CD8-positive, alpha-beta memory T cell (primary cell): ENCODE data around the gene MAGI2. TPM values are rescaled to one million over a fixed set of nuclear protein-coding genes. Genes with fewer than 3 reads are reported as not detected.

Experiments used
- CTCF ChIA-PET: fragments of 350-600 bp; sonication (Branson Sonifier 250); formaldehyde crosslinking; loops from one replicate; lab custom pipeline; 2021; ENCODE audit warnings: antibody characterized with exemption; lab: Charles Lee
- POLR2A ChIA-PET: fragments of 350-600 bp; sonication (Branson Sonifier 250); formaldehyde crosslinking; loops from one replicate; lab custom pipeline; 2021; ENCODE audit warnings: antibody characterized with exemption; lab: Charles Lee
- DNase-seq, 5 donors: peaks; one replicate each; pipeline versions ENCODE4 v3.0.0 to v3.0.0-alpha.2; 2020 to 2022; ENCODE audit warnings: mixed read lengths in 1 of 5
- H3K27ac ChIP-seq: one replicate; pipeline ENCODE4 v1.7.0; 2013; ENCODE audit warnings: low read depth, mild to moderate bottlenecking, low read length, moderate library complexity
- H3K27me3 ChIP-seq: 2 replicates; pipeline ENCODE4 v1.7.0; 2013; ENCODE audit warnings: low read length, mild to moderate bottlenecking; ENCODE audit not compliant: insufficient read depth, poor library complexity, severe bottlenecking
- H3K36me3 ChIP-seq: 2 replicates; pipeline ENCODE4 v1.7.0; 2013; ENCODE audit warnings: mild to moderate bottlenecking, low read length, moderate library complexity; ENCODE audit not compliant: insufficient read depth
- H3K4me1 ChIP-seq: 2 replicates; pipeline ENCODE4 v1.7.0; 2013; ENCODE audit warnings: mild to moderate bottlenecking, low read length, moderate library complexity; ENCODE audit not compliant: insufficient read depth
- H3K4me3 ChIP-seq: 2 replicates; pipeline ENCODE4 v1.7.0; 2013; ENCODE audit warnings: mild to moderate bottlenecking, low read length
- H3K9me3 ChIP-seq: 2 replicates; pipeline ENCODE4 v1.7.0; 2013; ENCODE audit warnings: mild to moderate bottlenecking, low read length
- H3K27ac Mint-ChIP-seq, 8 donors: one replicate each; pipeline ENCODE4 v1.8.0; 2020 to 2021; ENCODE audit warnings: mixed read lengths in 8 of 8, mild to moderate bottlenecking in 6 of 8, inconsistent platforms in 3 of 8, moderate library complexity in 3 of 8
- H3K27me3 Mint-ChIP-seq, 2 donors: one replicate each; pipeline ENCODE4 v1.8.0; 2020 to 2021; ENCODE audit warnings: mixed read lengths in 2 of 2, mild to moderate bottlenecking in 1 of 2, moderate library complexity in 1 of 2
- H3K36me3 Mint-ChIP-seq, 3 donors: one replicate each; pipeline ENCODE4 v1.8.0; 2020 to 2021; ENCODE audit warnings: mixed read lengths in 3 of 3, inconsistent platforms in 1 of 3, mild to moderate bottlenecking in 1 of 3
- H3K4me1 Mint-ChIP-seq, 3 donors: one replicate each; pipeline ENCODE4 v1.8.0; 2020 to 2021; ENCODE audit warnings: mixed read lengths in 3 of 3, inconsistent platforms in 1 of 3, mild to moderate bottlenecking in 1 of 3
- H3K4me3 Mint-ChIP-seq, 7 donors: one replicate each; pipeline ENCODE4 v1.8.0; 2020 to 2021; ENCODE audit warnings: mixed read lengths in 7 of 7, mild to moderate bottlenecking in 6 of 7, moderate library complexity in 4 of 7, inconsistent platforms in 2 of 7
- H3K9me3 Mint-ChIP-seq, 5 donors: one replicate each; pipeline ENCODE4 v1.8.0; 2020 to 2022; ENCODE audit warnings: mixed read lengths in 5 of 5, mild to moderate bottlenecking in 3 of 5, moderate library complexity in 2 of 5, inconsistent platforms in 1 of 5
- polyA plus RNA-seq: library from polyadenylated mRNA; unstranded; fragments of 300-500 nt; fragmentation: Illumina TruSeq; gene quantifications from one replicate; pipeline ENCODE4 v1.2.3, GENCODE V29; 2021
- total RNA-seq, 2 experiments: library from RNA; stranded (reverse); gene quantifications; one replicate each; pipeline ENCODE4 v1.2.3, GENCODE V29; 2021

Gene MAGI2
- total and polyA plus RNA-seq, 3 experiments from 2014 or later = 0.26 to 0.33 TPM; not detected in 1

- H3K4me3 ChIP-seq = no peak overlapping the region
- no peaks in the 10 kb centered on the region for H3K9me3 ChIP-seq
- H3K27ac ChIP-seq = no peak overlapping the region
- no peaks in the 10 kb centered on the region for H3K27me3 ChIP-seq
- no peaks in the 10 kb centered on the region for H3K36me3 ChIP-seq
- Mint-ChIP-seq H3K36me3 (no peaks in the 10 kb centered on the region), H3K4me3 (no peak overlapping the region), H3K9me3 (peaks cover 0 to 34% (median 14%) of the 10 kb centered on the region in 5 donors), H3K4me1 (no peaks in the 10 kb centered on the region), H3K27ac (no peak overlapping the region), H3K27me3 (no peaks in the 10 kb centered on the region)
- POLR2A ChIA-PET = no interaction called here
- CTCF ChIA-PET = no interaction called here
- DNase-seq = no peak
- no peaks in the 10 kb centered on the region for H3K4me1 ChIP-seq
Measured at GRCh38 chr7:78953726-78954363, 499.6 kb downstream of the MAGI2 start.

DNA sequence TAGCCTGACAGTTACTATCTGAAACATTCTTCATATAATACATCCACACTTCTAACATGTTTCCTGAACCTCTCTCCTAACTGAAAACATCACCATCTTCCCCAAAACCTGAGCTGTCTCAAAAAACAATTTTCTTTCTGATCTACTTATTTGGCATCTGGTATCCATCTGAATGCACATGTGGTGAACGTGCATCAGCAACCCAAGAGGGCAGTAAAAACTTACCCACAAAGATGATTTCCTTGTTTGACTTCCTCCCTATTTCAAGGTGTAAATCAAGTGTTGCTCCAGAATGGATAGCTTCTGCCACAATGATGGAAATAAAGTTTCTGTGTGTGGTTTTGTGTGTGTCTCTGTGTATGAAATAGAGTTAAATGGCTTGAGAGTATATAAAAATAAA is 500.4 kb downstream of the MAGI2 start:
- ChIA-PET CTCF (no interaction called here), POLR2A (no interaction called here)
- DNase-seq = no peak
- Mint-ChIP-seq H3K27ac (no peak overlapping the region), H3K27me3 (no peaks in the 10 kb centered on the region), H3K36me3 (no peaks in the 10 kb centered on the region), H3K9me3 (peaks cover 0 to 34% (median 16%) of the 10 kb centered on the region in 5 donors), H3K4me1 (no peaks in the 10 kb centered on the region), H3K4me3 (no peak overlapping the region)
- no peaks in the 10 kb centered on the region for H3K27me3 ChIP-seq
- no peak overlapping the region for H3K4me3 ChIP-seq
- no peaks in the 10 kb centered on the region for H3K9me3 ChIP-seq
- no peaks in the 10 kb centered on the region for H3K36me3 ChIP-seq
- H3K27ac ChIP-seq = no peak overlapping the region
- H3K4me1 ChIP-seq = no peaks in the 10 kb centered on the region

- H3K27me3 ChIP-seq = no peaks in the 10 kb centered on the region
- Mint-ChIP-seq H3K27me3 (no peaks in the 10 kb centered on the region), H3K4me3 (no peak overlapping the region), H3K9me3 (peaks cover 0 to 36% (median 4%) of the 10 kb centered on the region in 5 donors), H3K36me3 (no peaks in the 10 kb centered on the region), H3K27ac (no peak overlapping the region), H3K4me1 (no peaks in the 10 kb centered on the region)
- DNase-seq = no peak
- ChIA-PET CTCF (no interaction called here), POLR2A (no interaction called here)
- no peaks in the 10 kb centered on the region for H3K36me3 ChIP-seq
- H3K9me3 ChIP-seq = no peaks in the 10 kb centered on the region
- H3K4me1 ChIP-seq = no peaks in the 10 kb centered on the region
- H3K4me3 ChIP-seq = no peak overlapping the region
- H3K27ac ChIP-seq = no peak overlapping the region
Measured at GRCh38 chr7:78939669-78940068, 513.8 kb downstream of the MAGI2 start.

DNA sequence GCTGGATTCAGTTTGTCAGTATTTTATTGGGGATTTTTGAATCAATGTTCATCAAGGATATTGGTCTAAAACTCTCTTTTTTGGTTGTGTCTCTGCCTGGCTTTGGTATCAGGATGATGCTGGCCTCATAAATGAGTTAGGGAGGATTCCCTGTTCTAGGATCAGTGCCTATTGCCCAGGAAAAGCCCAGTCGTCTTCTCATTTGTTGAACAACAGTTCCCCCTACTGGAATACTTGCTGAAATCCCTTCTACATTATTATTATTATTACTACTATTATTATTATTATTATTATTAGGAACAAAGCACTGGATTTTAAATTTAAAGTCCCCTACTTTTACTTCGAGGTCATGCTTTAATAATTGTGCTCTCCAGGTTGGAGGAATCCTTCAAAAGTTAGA is 528.9 kb downstream of the MAGI2 start:
- Histone ChIP-seq H3K36me3 (no peaks in the 10 kb centered on the region), H3K4me3 (no peak overlapping the region), H3K9me3 (no peaks in the 10 kb centered on the region), H3K27me3 (no peaks in the 10 kb centered on the region), H3K4me1 (no peaks in the 10 kb centered on the region), H3K27ac (no peak overlapping the region)
- ChIA-PET CTCF (no interaction called here), POLR2A (no interaction called here)
- no peaks in the 10 kb centered on the region for H3K36me3 Mint-ChIP-seq
- H3K4me3 Mint-ChIP-seq = no peak overlapping the region
- no peak overlapping the region for H3K27ac Mint-ChIP-seq
- H3K4me1 Mint-ChIP-seq = no peaks in the 10 kb centered on the region
- peaks cover 3 to 18% (median 14%) of the 10 kb centered on the region in 5 donors for H3K9me3 Mint-ChIP-seq
- H3K27me3 Mint-ChIP-seq = no peaks in the 10 kb centered on the region
- no peak for DNase-seq

- peaks cover 4 to 28% (median 15%) of the 10 kb centered on the region in 5 donors for H3K9me3 Mint-ChIP-seq
- H3K27ac Mint-ChIP-seq = no peak overlapping the region
- POLR2A ChIA-PET = no interaction called here
Measured at GRCh38 chr7:78912781-78913180, 540.7 kb downstream of the MAGI2 start.

GRCh38 chr7:78906735-78907134 is 546.7 kb downstream of the MAGI2 start:
- ChIA-PET CTCF (no interaction called here), POLR2A (no interaction called here)
- Mint-ChIP-seq H3K36me3 (no peaks in the 10 kb centered on the region), H3K9me3 (peaks cover 6 to 24% (median 18%) of the 10 kb centered on the region in 5 donors), H3K27ac (no peak overlapping the region), H3K27me3 (no peaks in the 10 kb centered on the region), H3K4me3 (no peak overlapping the region), H3K4me1 (no peaks in the 10 kb centered on the region)
- H3K27me3 ChIP-seq = no peaks in the 10 kb centered on the region
- DNase-seq = no peak
- H3K4me1 ChIP-seq = no peaks in the 10 kb centered on the region
- H3K27ac ChIP-seq = no peak overlapping the region
- no peak overlapping the region for H3K4me3 ChIP-seq
- H3K9me3 ChIP-seq = no peaks in the 10 kb centered on the region
- H3K36me3 ChIP-seq = no peaks in the 10 kb centered on the region

More at GRCh38 chr7:78912781-78913180, 540.7 kb downstream of the MAGI2 start:
- CTCF ChIA-PET = no interaction called here
- DNase-seq = no peak
- Histone ChIP-seq H3K9me3 (no peaks in the 10 kb centered on the region), H3K27ac (no peak overlapping the region), H3K36me3 (no peaks in the 10 kb centered on the region), H3K4me3 (no peak overlapping the region), H3K4me1 (no peaks in the 10 kb centered on the region), H3K27me3 (no peaks in the 10 kb centered on the region)
- Mint-ChIP-seq H3K36me3 (peaks cover 0 to 2% (median 0%) of the 10 kb centered on the region in 3 donors), H3K27me3 (no peaks in the 10 kb centered on the region), H3K4me3 (no peak overlapping the region), H3K4me1 (no peaks in the 10 kb centered on the region)

DNA sequence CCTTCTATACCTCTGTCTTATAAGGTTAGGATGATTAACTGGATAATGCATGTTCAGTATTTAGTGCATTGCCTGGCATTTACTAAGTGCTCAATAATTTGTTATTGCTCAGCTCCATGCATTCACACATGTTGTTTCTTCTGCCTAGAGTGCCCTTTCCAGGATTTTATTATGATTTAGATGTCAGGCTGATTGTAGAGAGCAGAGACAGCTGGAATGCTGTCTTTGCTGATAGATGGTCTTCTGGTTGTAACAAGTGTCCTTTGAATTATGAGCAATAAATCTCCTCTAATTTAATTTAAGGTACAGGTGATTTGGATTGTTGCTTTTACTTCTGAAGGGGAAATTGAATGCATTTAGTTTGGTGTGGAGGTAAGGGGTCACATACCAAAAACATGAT is 548.0 kb downstream of the MAGI2 start:
- ChIA-PET CTCF (no interaction called here), POLR2A (no interaction called here)
- Mint-ChIP-seq H3K4me1 (no peaks in the 10 kb centered on the region), H3K4me3 (no peak overlapping the region), H3K27ac (no peak overlapping the region), H3K36me3 (no peaks in the 10 kb centered on the region), H3K27me3 (no peaks in the 10 kb centered on the region), H3K9me3 (peaks cover 6 to 24% (median 18%) of the 10 kb centered on the region in 5 donors)
- Histone ChIP-seq H3K27me3 (no peaks in the 10 kb centered on the region), H3K4me1 (no peaks in the 10 kb centered on the region), H3K36me3 (no peaks in the 10 kb centered on the region), H3K4me3 (no peak overlapping the region), H3K27ac (no peak overlapping the region), H3K9me3 (no peaks in the 10 kb centered on the region)
- no peak for DNase-seq

DNA sequence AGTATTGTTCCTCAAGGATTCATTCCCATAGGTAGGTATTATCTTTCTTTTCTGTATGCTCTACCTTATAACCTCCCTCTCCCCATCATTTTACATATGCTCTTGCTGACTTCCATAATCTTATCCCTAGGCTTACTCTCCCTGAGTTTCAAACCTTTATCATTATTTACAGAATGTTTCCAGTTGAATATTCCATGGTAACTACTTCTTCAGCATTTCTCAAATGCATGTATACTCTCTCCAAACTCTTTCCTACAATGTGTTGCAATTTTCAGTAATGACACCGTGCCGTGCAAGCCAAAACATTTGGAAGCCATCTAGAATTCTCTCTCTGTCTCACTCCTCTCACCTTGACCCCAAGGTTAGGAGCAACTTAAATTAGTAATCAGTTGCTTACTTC is 548.5 kb downstream of the MAGI2 start:
- H3K27ac Mint-ChIP-seq = no peak overlapping the region
- H3K27me3 Mint-ChIP-seq = no peaks in the 10 kb centered on the region
- Histone ChIP-seq H3K4me3 (no peak overlapping the region), H3K9me3 (no peaks in the 10 kb centered on the region), H3K27ac (no peak overlapping the region), H3K4me1 (no peaks in the 10 kb centered on the region), H3K36me3 (no peaks in the 10 kb centered on the region), H3K27me3 (no peaks in the 10 kb centered on the region)
- ChIA-PET CTCF (no interaction called here), POLR2A (no interaction called here)
- no peaks in the 10 kb centered on the region for H3K36me3 Mint-ChIP-seq
- DNase-seq = no peak
- peaks cover 9 to 24% (median 22%) of the 10 kb centered on the region in 5 donors for H3K9me3 Mint-ChIP-seq
- no peak overlapping the region for H3K4me3 Mint-ChIP-seq
- no peaks in the 10 kb centered on the region for H3K4me1 Mint-ChIP-seq
